ENCODE data around the gene KCNE4.

The KCNE4 gene

DNA sequence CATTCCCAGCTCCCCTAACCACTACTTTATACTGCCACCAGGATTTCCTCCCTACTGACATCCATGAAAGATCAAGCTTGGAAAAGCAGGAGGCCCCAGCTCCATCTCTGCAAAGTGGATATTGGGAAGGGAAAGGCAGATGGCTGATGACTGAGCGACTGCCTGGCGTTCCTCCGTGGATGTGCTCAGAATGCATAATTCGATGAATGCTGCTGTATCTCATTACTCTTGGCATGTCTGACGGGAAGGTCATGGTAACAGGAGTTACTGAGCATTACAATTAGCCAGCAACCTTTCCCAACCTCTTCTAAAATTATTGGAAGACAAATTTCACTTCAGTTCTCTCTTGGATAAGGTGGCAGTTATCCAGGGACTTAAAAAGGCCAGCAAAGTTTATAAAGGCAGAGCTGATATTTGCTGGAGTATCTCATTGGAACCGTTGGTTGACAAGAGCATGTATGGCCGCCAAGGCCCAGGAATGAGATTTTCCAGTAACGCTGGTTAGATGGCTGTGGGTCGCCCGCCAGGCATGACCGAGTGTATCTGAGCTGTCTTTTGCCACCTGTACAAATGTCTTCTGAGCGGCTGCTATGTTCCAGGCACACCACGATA lies 34.5 kb downstream of the KCNE4 start:
- DNase-seq (ENCODE audit: low spot score): no peak

DNA sequence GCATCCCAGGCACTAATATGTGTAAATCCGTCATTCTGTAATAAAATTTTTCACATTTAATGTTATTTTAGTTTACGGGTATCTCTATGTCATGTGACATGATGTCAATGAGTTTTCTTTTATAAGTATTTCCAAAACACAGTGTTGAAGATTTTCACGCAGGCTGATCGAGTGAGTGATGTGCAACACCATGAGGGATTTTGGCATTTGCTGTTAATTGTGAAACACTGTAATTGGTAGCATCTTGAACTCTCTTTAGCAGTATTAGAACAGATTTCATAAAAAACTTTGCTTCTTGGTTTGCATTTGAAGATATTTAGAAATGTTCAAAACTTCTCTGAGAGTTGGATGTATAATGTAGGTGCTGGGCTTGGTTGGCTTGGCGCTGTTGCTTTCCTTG lies 35.5 kb downstream of the KCNE4 start:
- no peak for DNase-seq (ENCODE audit: low spot score)

GRCh38 chr2:223088866-223089265 lies 36.9 kb downstream of the KCNE4 start:
- no peak for DNase-seq (ENCODE audit: low spot score)

DNA sequence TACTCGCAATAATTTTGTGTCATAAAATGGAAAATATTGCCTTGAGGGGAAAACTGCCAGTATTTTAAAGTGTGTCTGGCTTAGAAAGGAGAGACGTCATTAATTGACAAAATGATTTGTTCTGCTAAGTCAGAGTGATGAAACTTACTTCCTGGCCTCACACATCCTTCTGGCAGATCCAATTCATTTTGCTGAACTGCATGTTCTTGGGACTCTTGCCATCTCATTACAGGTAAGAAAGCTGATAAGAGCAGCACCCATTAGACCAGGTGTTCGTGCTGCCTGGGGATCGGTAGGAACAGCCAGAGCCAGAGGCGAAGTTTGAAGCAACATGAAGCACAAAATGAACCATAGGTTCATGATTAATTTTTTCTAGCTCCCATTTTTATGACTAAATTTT lies 38.0 kb downstream of the KCNE4 start:
- DNase-seq (ENCODE audit: low spot score): no peak

- DNase-seq (ENCODE audit: low spot score): no peak
These were observed 38.7 kb downstream of the KCNE4 start for GRCh38 chr2:223090540-223091235.

DNA sequence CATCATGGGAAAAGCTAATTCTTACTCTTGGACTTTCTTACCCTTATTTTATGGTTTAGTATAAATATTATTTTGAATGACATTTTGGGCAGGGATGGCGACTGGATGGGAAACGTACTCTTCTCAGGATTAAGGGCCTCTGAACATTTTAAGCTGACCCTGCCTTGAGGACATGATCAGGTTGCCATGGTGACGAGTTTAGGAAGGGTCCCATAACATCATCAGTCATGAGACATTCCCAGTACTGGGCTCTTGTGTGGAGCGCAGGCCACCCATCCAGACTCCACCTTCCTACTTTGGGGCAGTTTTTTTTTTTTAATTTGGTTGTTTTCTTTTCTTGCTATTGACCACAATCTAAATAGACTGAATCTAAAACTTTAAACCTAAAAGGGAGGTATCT lies 40.7 kb downstream of the KCNE4 start:
- DNase-seq (ENCODE audit: low spot score): no peak

DNA sequence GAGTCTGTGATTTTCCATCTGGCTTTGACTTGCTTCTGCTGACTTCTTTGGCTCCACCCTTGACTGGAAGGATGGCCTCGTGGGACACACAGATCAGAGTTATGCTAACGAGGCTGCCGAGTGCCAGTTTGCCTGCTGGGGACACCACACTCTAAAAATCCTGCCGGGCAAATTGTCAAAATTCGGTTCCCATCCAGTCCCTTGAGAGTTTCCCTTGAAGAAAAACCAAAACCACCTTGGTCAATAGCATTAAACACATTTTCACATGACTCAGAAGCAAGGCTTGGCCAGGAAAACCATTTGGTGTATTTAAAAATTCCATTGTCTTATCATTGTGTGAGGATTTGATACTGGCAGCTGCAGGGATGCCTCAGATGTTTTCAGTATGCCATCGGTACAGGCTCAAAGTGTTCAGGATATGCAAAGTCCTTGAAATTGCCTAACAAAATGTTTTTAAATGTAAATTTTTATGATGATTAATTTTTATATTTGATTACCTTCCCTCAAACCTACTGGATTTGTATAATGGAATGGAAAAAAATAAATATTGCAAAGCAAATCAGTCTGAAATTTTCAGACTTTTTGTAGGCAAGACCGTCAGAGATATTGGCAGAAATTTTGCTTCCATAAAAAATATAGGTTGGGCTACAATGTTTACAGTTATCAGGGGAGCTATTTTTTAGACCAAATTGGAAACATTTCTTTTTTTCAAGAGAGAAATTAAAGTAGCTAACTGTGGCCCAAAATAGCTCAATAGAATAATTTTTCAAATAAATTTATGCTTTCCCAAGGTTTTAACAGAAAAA lies 41.6 kb downstream of the KCNE4 start:
- peak; percentile 71 for DNase-seq (ENCODE audit: low spot score)

- no peak for DNase-seq (ENCODE audit: low spot score)
These were observed 43.2 kb downstream of the KCNE4 start for GRCh38 chr2:223095207-223095606.

DNA sequence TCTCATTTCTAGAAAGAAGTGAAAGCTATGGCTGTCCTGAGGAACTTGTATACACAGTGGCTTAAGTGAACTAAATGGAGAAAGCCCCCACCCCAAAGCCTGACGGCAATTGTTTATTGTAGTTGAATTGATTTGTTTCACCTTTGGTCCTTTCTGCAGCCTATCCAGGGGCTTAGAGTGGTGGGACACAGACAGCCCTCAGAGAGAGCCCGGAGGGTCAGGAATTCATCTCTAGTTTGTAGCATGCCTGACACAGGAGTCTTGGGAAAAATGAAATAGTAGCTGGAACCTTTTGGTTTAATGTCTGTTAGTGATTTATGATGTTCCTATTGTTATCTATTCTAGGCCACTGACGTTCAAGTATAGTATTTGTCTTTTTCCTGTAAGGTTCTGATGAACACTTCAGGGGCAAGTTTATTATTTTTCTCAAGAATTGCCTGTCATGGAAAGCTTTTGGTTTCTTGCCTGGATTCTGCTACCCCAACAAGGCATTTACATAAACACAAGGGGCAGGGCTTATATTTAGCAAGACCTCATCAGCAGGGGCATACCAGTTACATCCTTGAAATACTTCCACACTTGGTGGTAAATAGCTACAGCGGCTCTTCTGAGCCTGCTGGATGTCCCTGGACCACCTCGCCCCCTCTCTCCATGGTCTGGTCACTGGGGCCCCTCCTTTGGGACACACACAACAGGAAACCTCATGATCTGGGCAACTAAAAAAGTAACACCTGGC lies 44.4 kb downstream of the KCNE4 start:
- no peak for DNase-seq (ENCODE audit: low spot score)

- no peak for DNase-seq (ENCODE audit: low spot score)
These were observed 45.9 kb downstream of the KCNE4 start for GRCh38 chr2:223097888-223098383.

DNA sequence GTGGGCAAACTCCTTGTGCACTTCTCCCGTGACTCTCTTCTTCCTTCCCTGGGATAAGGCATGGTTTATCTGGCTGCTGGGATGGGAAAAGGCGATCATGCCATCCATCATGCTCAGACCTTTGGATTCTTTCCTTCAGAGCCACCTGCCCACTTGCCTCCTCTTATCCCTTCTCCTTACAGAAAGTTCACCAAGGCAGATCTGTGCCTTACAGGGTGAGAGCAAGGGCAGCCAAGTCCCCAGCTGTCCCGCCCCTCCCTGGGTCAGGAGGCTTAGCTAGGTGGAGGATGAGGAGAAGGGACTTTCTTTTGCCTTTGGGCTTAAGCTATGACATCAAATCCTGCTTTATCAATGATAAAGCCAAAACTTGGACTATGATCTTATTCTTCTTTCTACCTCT lies 47.6 kb downstream of the KCNE4 start:
- DNase-seq (ENCODE audit: low spot score): no peak

- peak; percentile 68 for DNase-seq (ENCODE audit: low spot score)
These were observed 48.1 kb downstream of the KCNE4 start for GRCh38 chr2:223100061-223100511.

- DNase-seq (ENCODE audit: low spot score): peak; percentile 57
These were observed 49.5 kb downstream of the KCNE4 start for GRCh38 chr2:223101340-223102039.

DNA sequence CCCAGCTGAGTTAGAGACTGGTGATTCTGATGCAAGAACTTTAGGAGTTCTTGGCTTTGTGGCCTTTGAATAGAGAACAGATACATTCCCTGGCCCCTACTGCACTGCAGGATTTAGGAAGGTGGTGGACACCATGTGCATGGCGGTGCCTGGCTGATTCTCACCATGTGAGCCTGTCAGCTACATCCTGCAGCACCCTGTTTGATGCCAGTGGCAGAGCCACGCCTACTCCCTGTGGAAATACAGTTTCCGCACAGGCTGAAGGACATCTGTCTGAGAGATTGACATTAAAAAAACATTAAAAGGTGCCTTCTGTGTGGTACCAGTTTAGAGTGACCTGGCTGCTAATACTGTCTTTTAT lies 50.0 kb downstream of the KCNE4 start:
- no peak for DNase-seq (ENCODE audit: low spot score)

DNA sequence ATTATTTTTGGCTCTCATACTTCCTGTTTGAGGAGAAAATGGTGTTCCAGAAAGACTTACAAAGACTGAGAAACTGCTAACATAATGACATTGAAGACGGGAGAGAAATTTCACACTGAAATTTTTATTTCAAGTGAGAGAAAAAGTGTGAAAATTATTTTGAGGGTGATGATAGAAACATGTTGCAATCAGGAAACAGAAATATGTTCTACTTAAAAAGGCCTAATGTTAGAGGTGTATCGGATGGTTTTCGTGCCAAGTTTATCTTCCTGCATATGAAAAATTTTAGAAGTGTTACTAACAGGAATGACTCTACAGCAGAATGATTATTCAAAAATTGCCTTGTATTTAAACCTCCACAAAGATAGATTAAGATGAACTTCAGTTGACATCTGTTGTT lies 50.5 kb downstream of the KCNE4 start:
- DNase-seq (ENCODE audit: low spot score): no peak

GRCh38 chr2:223104336-223105132 lies 52.5 kb downstream of the KCNE4 start:
- DNase-seq (ENCODE audit: low spot score): no peak
